H1 (cell line): Measurements from ENCODE around the gene CD52. TPM values are rescaled to one million over a fixed set of nuclear protein-coding genes. Genes with fewer than 3 reads are reported as not detected.

Experiments used
- ATF2 ChIP-seq: IDR thresholded peaks from 2 replicates; pipeline ENCODE4 v1.6.1; 2012; ENCODE audit warnings: low read length, inconsistent platforms
- BACH1 ChIP-seq: IDR thresholded peaks from 2 replicates; pipeline ENCODE4 v1.6.1; 2012; ENCODE audit warnings: low read length, improper control_type of control experiment
- BCL11A ChIP-seq, 2 experiments: IDR thresholded peaks; one replicate each; pipeline ENCODE4 v1.6.1; 2011; ENCODE audit warnings: low read depth in 2 of 2, low read length in 2 of 2, mild to moderate bottlenecking in 2 of 2
- CREB1 ChIP-seq: IDR thresholded peaks from 2 replicates; pipeline ENCODE4 v1.6.1; 2012; ENCODE audit warnings: inconsistent platforms
- EZH2 ChIP-seq: fragments of 200-600 bp; sonication (generic); IDR thresholded peaks from 2 replicates; pipeline ENCODE4 v1.7.1; 2012; ENCODE audit warnings: low read depth, mild to moderate bottlenecking, moderate library complexity, low read length, inconsistent platforms; ENCODE audit not compliant: severe bottlenecking
- FOSL1 ChIP-seq: IDR thresholded peaks from 2 replicates; pipeline ENCODE4 v1.6.1; 2011; ENCODE audit warnings: mild to moderate bottlenecking, low read depth, low read length, moderate library complexity; ENCODE audit not compliant: insufficient read depth
- GABPA ChIP-seq: IDR thresholded peaks from 2 replicates; pipeline ENCODE4 v1.6.1; 2011; ENCODE audit warnings: mild to moderate bottlenecking, low read length, moderate library complexity, borderline replicate concordance; ENCODE audit not compliant: insufficient read depth
- HDAC2 ChIP-seq, 2 experiments: fragments of 300-600 bp in 1 of 2; sonication (generic) in 1 of 2; IDR thresholded peaks; 2 replicates each; pipeline ENCODE4 v1.6.1; 2011 to 2012; ENCODE audit warnings: low read depth in 2 of 2, low read length in 2 of 2, mild to moderate bottlenecking in 2 of 2, moderate library complexity in 2 of 2, borderline replicate concordance in 1 of 2, inconsistent platforms in 1 of 2
- KDM4A ChIP-seq: IDR thresholded peaks from one replicate; pipeline ENCODE4 v1.7.1; 2012; ENCODE audit warnings: low read depth, mild to moderate bottlenecking, moderate library complexity, low read length, inconsistent platforms; ENCODE audit not compliant: severe bottlenecking
- NRF1 ChIP-seq: IDR thresholded peaks from 2 replicates; pipeline ENCODE4 v1.6.1; 2011; ENCODE audit warnings: mild to moderate bottlenecking, low read depth, low read length, improper control_type of control experiment
- RNF2 ChIP-seq: fragments of 200-900, 300-1000 bp; sonication (generic); IDR thresholded peaks from 2 replicates; pipeline ENCODE4 v1.7.1; 2016; ENCODE audit warnings: borderline replicate concordance, low read depth, mild to moderate bottlenecking, antibody characterized with exemption, low read length; ENCODE audit not compliant: poor library complexity, severe bottlenecking; ENCODE audit errors: missing control alignments
- SAP30 ChIP-seq: fragments of 300-600 bp; sonication (generic); IDR thresholded peaks from 2 replicates; pipeline ENCODE4 v1.7.1; 2012; ENCODE audit warnings: low read length, moderate library complexity, mild to moderate bottlenecking, inconsistent platforms; ENCODE audit not compliant: insufficient read depth, insufficient replicate concordance
- SIN3A ChIP-seq, 2 experiments: IDR thresholded peaks in 1 of 2; conservative IDR thresholded peaks in 1 of 2; 2 replicates each; pipeline ENCODE4 v1.6.1; 2011 to 2012; ENCODE audit warnings: low read length in 2 of 2, improper control_type of control experiment in 1 of 2, low read depth in 1 of 2, mild to moderate bottlenecking in 1 of 2
- SIX5 ChIP-seq: IDR thresholded peaks from 2 replicates; pipeline ENCODE4 v1.6.1; 2011; ENCODE audit warnings: mild to moderate bottlenecking, low read depth, low read length
- SP1 ChIP-seq: IDR thresholded peaks from 2 replicates; pipeline ENCODE4 v1.6.1; 2011; ENCODE audit warnings: low read depth, low read length
- SP2 ChIP-seq: IDR thresholded peaks from 2 replicates; pipeline ENCODE4 v1.6.1; 2012; ENCODE audit warnings: mild to moderate bottlenecking, low read length, inconsistent platforms
- TAF1 ChIP-seq: IDR thresholded peaks from 2 replicates; pipeline ENCODE4 v1.6.1; 2011; ENCODE audit warnings: mild to moderate bottlenecking, low read depth, low read length
- TEAD4 ChIP-seq: IDR thresholded peaks from 2 replicates; pipeline ENCODE4 v1.6.1; 2012; ENCODE audit warnings: low read depth, low read length, inconsistent platforms, mixed read lengths
- polyA plus RNA-seq, 7 experiments: library from polyadenylated mRNA; depleted of rRNA in 3 of 7; stranded (reverse) in 5 of 7; unstranded in 2 of 7; fragments of >200 nt in 5 of 7; fragments of 200-250 nt in 2 of 7; gene quantifications; 1 replicate in 5 of 7; 2 replicates in 1 of 7; 4 replicates in 1 of 7; pipeline versions ENCODE4 v1.2.1 to v1.2.3, GENCODE V29; 2011 to 2013; ENCODE audit warnings: missing spikeins in 2 of 7, mixed read lengths in 2 of 7
- total RNA-seq: library from RNA; stranded (reverse); fragmentation: NEBNext Ultra II Directional; extraction: Animal tissue kit (Norgen Biotek cat#: 25700); gene quantifications from 2 replicates; pipeline ENCODE4 v1.2.1, GENCODE V29; 2021

CD52 gene
- total and polyA plus RNA-seq, 2 of the 8 experiments (the other 6 are each of a cell fraction or from before 2014, with no cell fraction given), result 2.4 to 3.1 TPM

GRCh38 chr1:26306290-26307229, 11.2 kb upstream of the CD52 start, which contains the start of gene UBXN11 (continued):
- TF ChIP-seq ATF2, result no peak
- no peak for TF ChIP-seq TEAD4
- TF ChIP-seq SP2, result no peak
- no peak for TF ChIP-seq GABPA
- no peak for TF ChIP-seq BACH1
- TF ChIP-seq SIN3A (conservative IDR thresholded peaks at IDR 0.05 in 1 of 2, IDR thresholded peaks at IDR 0.05 in 1 of 2; ENCODE audit: low read depth in 1 of 2, low read length in 2 of 2), result peak; percentile 90 to 98
- TF ChIP-seq EZH2, result no peak
- TF ChIP-seq CREB1, result peak; percentile 38; the same call in 1 of the 2 replicates
- TF ChIP-seq HDAC2 (IDR thresholded peaks at IDR 0.05; ENCODE audit: borderline replicate concordance in 1 of 2, low read depth in 2 of 2, low read length in 2 of 2), result peak; percentile 29 to 81; a peak in 1 of 4 replicates
- TF ChIP-seq SAP30, result peak; percentile 88
- TF ChIP-seq BCL11A (IDR thresholded peaks at IDR 0.05; ENCODE audit: low read depth in 2 of 2, low read length in 2 of 2), result no peak
- TF ChIP-seq SP1, result no peak
- TF ChIP-seq RNF2, result no peak
- TF ChIP-seq TAF1, result no peak
- TF ChIP-seq KDM4A, result peak; percentile 92
- no peak for TF ChIP-seq SIX5
- no peak for TF ChIP-seq FOSL1
- no peak for TF ChIP-seq NRF1
- TF ChIP-seq, all 59 proteins: peak for 11
